Psoas muscle (tissue), 8 donors: ENCODE data around the gene KRT83. TPM values are rescaled to one million over a fixed set of nuclear protein-coding genes. Genes with fewer than 3 reads are reported as not detected.

Experiments
- ATAC-seq, 4 donors: fragments of 200-7000 bp; cut with Tn5 transposase; one replicate each; pipeline ENCODE4 v1.9.1; 2020; ENCODE audit warnings: moderate library complexity in 3 of 4, mild to moderate bottlenecking in 2 of 4
- DNase-seq, 2 donors: peaks; one replicate each; pipeline ENCODE4 v3.0.0-alpha.2; 2020
- H3K27ac ChIP-seq: fragments of 200-600 bp; one replicate; pipeline ENCODE4 v1.8.0; 2022
- H3K27me3 ChIP-seq, 3 donors: fragments of 200-600 bp in 1 of 3; one replicate each; pipeline versions ENCODE4 v1.6.1 to v1.8.0; 2013 to 2022; ENCODE audit warnings: low read length in 2 of 3, mild to moderate bottlenecking in 2 of 3, moderate library complexity in 1 of 3; ENCODE audit not compliant: insufficient read depth in 3 of 3
- H3K36me3 ChIP-seq, 2 donors: fragments of 200-600 bp in 1 of 2; one replicate each; pipeline versions ENCODE4 v1.6.1 to v1.8.0; 2013 to 2022; ENCODE audit warnings: low read depth in 1 of 2, mild to moderate bottlenecking in 1 of 2, moderate library complexity in 1 of 2; ENCODE audit not compliant: insufficient read depth in 1 of 2
- H3K4me1 ChIP-seq: fragments of 200-600 bp; one replicate; pipeline ENCODE4 v1.8.0; 2022
- H3K4me3 ChIP-seq: fragments of 200-600 bp; one replicate; pipeline ENCODE4 v1.8.0; 2022; ENCODE audit warnings: mild to moderate bottlenecking
- H3K9me3 ChIP-seq: fragments of 200-600 bp; one replicate; pipeline ENCODE4 v1.8.0; 2022
- CTCF ChIP-seq: fragments of 200-600 bp; IDR thresholded peaks from one replicate; pipeline ENCODE4 v1.8.0; 2022; ENCODE audit warnings: antibody characterized with exemption
- WGBS, 3 donors: extraction: QIAGEN DNeasy Blood & Tissue Kit; methylation state at CpG; one replicate each; pipeline versions ENCODE4 v1.1.6 to v1.1.7; 2013; 5-methylcytosine and 5-hydroxymethylcytosine counted together
- intact Hi-C, 2 donors: fragments of 100-400 bp; cut with DNase I; formaldehyde crosslinking; loops; one replicate each; pipeline versions ENCODE4 v1.11.0 to v1.14.2; 2022
- polyA plus RNA-seq, 3 donors: library from polyadenylated mRNA; stranded (reverse); fragments of 200-250 nt; gene quantifications; one replicate each; pipeline ENCODE4 v1.2.3, GENCODE V29; 2013
- total RNA-seq, 4 donors: library from RNA; stranded (reverse); fragmentation: NEBNext Ultra II Directional in 2 of 4; extraction: Animal tissue kit (Norgen Biotek cat#: 25700) in 2 of 4; gene quantifications; one replicate each; pipeline versions ENCODE4 v1.2.1 to v1.2.4, GENCODE V29; 2021 to 2023
- donor health status: healthy with polysubstance abuse.
- donor health status: DM: no; HTN: no; CAD: no; lungs with moderate emphysema.
- donor health status: Bipolar disorder and iron deficiency.
- donor health status: healthy.
- donor health status: DM: yes; HTN: yes; CAD: no.
- donor health status: DM: no; HTN: no; CAD: no.
- donor health status: DM: no; HTN: no; CAD: no.
- donor health status: DM: yes; HTN: yes; CAD: no.

KRT83 gene
- total and polyA plus RNA-seq, 7 donors, result not detected

GRCh38 chr12:52362118-52362726 lies 41.0 kb upstream of the KRT83 start:
- peaks cover 0 to 9% (median 0%) of the 10 kb centered on the region in 3 donors for H3K27me3 ChIP-seq
- intact Hi-C loops, result no loop called here
- H3K27ac ChIP-seq, result no peak overlapping the region
- DNase-seq (no peak), ATAC-seq (no peak)
- H3K4me1 ChIP-seq, result no peaks in the 10 kb centered on the region
- no peaks in the 10 kb centered on the region for H3K36me3 ChIP-seq
- no peak overlapping the region for H3K4me3 ChIP-seq
- no peaks in the 10 kb centered on the region for H3K9me3 ChIP-seq
- no peak for TF ChIP-seq CTCF
- WGBS, 3 donors, result 89 to 90% (median 90%) methylated on average over 11 of the region's 11 CpGs

GRCh38 chr12:52361553-52361952 lies 40.4 kb upstream of the KRT83 start:
- 82 to 100% (median 98%) methylated on average over 1 of the region's 1 CpG for WGBS, 3 donors
- H3K4me3 ChIP-seq, result no peak overlapping the region
- DNase-seq (no peak), ATAC-seq (no peak)
- no peaks in the 10 kb centered on the region for H3K9me3 ChIP-seq
- no peak overlapping the region for H3K27ac ChIP-seq
- TF ChIP-seq CTCF, result no peak
- peaks cover 0 to 14% (median 0%) of the 10 kb centered on the region in 3 donors for H3K27me3 ChIP-seq
- H3K4me1 ChIP-seq, result no peaks in the 10 kb centered on the region
- intact Hi-C loops, result no loop called here
- H3K36me3 ChIP-seq, result no peaks in the 10 kb centered on the region

GRCh38 chr12:52360663-52361271 lies 39.6 kb upstream of the KRT83 start:
- no peaks in the 10 kb centered on the region for H3K9me3 ChIP-seq
- no peak overlapping the region for H3K4me3 ChIP-seq
- intact Hi-C loops, result no loop called here
- H3K27ac ChIP-seq, result no peak overlapping the region
- TF ChIP-seq CTCF, result no peak
- DNase-seq, result no peak
- H3K27me3 ChIP-seq, result peaks cover 0 to 21% (median 2%) of the 10 kb centered on the region in 3 donors
- H3K36me3 ChIP-seq, result no peaks in the 10 kb centered on the region
- 34 to 57% (median 45%) methylated on average over 13 of the region's 13 CpGs for WGBS, 3 donors
- peak in 1 of 4 donors; percentile 37 for ATAC-seq
- no peaks in the 10 kb centered on the region for H3K4me1 ChIP-seq

GRCh38 chr12:52360106-52360662 lies 39.0 kb upstream of the KRT83 start:
- no peaks in the 10 kb centered on the region for H3K36me3 ChIP-seq
- ATAC-seq (no peak), DNase-seq (no peak)
- H3K4me3 ChIP-seq, result no peak overlapping the region
- peaks cover 0 to 27% (median 4%) of the 10 kb centered on the region in 3 donors for H3K27me3 ChIP-seq
- no peak overlapping the region for H3K27ac ChIP-seq
- intact Hi-C loops, result no loop called here
- no peak for TF ChIP-seq CTCF
- no peaks in the 10 kb centered on the region for H3K4me1 ChIP-seq
- H3K9me3 ChIP-seq, result no peaks in the 10 kb centered on the region
- WGBS, 3 donors, result 71 to 76% (median 75%) methylated on average over 7 of the region's 7 CpGs
